Loucy (cell line): Measurements from ENCODE around the gene SLC4A1.

ENCODE experiments used
- H2AFZ ChIP-seq: fragments of 200-600 bp; sonication (generic); 2 replicates; pipeline ENCODE4 v1.6.0; 2016; ENCODE audit warnings: antibody characterized with exemption, mild to moderate bottlenecking, low read length, moderate library complexity
- H3F3A ChIP-seq: fragments of 200-600 bp; 2 replicates; pipeline ENCODE4 v1.6.0; 2016; ENCODE audit warnings: antibody characterized with exemption, low read depth, mild to moderate bottlenecking
- H3K27me3 ChIP-seq: fragments of 200-600 bp; sonication (generic); 2 replicates; pipeline ENCODE4 v1.6.1; 2014; ENCODE audit warnings: low read length, mild to moderate bottlenecking; ENCODE audit not compliant: insufficient read depth, poor library complexity, severe bottlenecking
- H3K36me3 ChIP-seq: fragments of 200-600 bp; sonication (generic); 2 replicates; pipeline ENCODE4 v1.6.1; 2016; ENCODE audit warnings: low read length; ENCODE audit not compliant: insufficient read depth
- H3K4me1 ChIP-seq: fragments of 200-600 bp; sonication (generic); 2 replicates; pipeline ENCODE4 v1.5.1; 2014; ENCODE audit warnings: low read length, mild to moderate bottlenecking; ENCODE audit not compliant: insufficient read depth, poor library complexity, severe bottlenecking
- H3K4me2 ChIP-seq: fragments of 200-600 bp; sonication (generic); 2 replicates; pipeline ENCODE4 v1.6.0; 2014; ENCODE audit warnings: antibody characterized with exemption, low read length, low read depth, mild to moderate bottlenecking; ENCODE audit not compliant: poor library complexity, severe bottlenecking
- H3K4me3 ChIP-seq: fragments of 200-600 bp; sonication (generic); 2 replicates; pipeline ENCODE4 v1.5.1; 2014; ENCODE audit warnings: low read length, mild to moderate bottlenecking, mixed read lengths; ENCODE audit not compliant: poor library complexity, severe bottlenecking
- H3K79me2 ChIP-seq: fragments of 200-600 bp; sonication (generic); 2 replicates; pipeline ENCODE4 v1.6.1; 2014; ENCODE audit warnings: low read length; ENCODE audit not compliant: insufficient read depth
- H3K9ac ChIP-seq: fragments of 200-600 bp; sonication (generic); 2 replicates; pipeline ENCODE4 v1.6.0; 2014; ENCODE audit warnings: mild to moderate bottlenecking, low read depth, low read length, moderate library complexity; ENCODE audit not compliant: poor library complexity, severe bottlenecking
- H3K9me2 ChIP-seq: fragments of 200-600 bp; sonication (generic); replicated peaks from 2 replicates; pipeline ENCODE4 v1.6.1; 2016; ENCODE audit warnings: low read depth, low read length, mixed read lengths
- H3K9me3 ChIP-seq: fragments of 200-600 bp; sonication (generic); 2 replicates; pipeline ENCODE4 v1.6.1; 2014; ENCODE audit warnings: mild to moderate bottlenecking, antibody characterized with exemption, low read length, low read depth; ENCODE audit not compliant: insufficient read depth
- H4K20me1 ChIP-seq: fragments of 200-600 bp; sonication (generic); 2 replicates; pipeline ENCODE4 v1.6.0; 2014; ENCODE audit warnings: antibody characterized with exemption, low read length, mild to moderate bottlenecking; ENCODE audit not compliant: insufficient read depth, poor library complexity, severe bottlenecking
- EZH2phosphoT487 ChIP-seq: fragments of 200-600 bp; IDR thresholded peaks from 2 replicates; pipeline ENCODE4 v1.6.1; 2018; ENCODE audit warnings: antibody characterized with exemption, mild to moderate bottlenecking, moderate library complexity, borderline replicate concordance
- TF ChIP-seq, protein P1 (sequence below): fragments of 200-600 bp; sonication (generic); conservative IDR thresholded peaks from 2 replicates; pipeline ENCODE4 v1.5.1; 2014; ENCODE audit warnings: mild to moderate bottlenecking, antibody characterized with exemption, low read length

The SLC4A1 gene

DNA sequence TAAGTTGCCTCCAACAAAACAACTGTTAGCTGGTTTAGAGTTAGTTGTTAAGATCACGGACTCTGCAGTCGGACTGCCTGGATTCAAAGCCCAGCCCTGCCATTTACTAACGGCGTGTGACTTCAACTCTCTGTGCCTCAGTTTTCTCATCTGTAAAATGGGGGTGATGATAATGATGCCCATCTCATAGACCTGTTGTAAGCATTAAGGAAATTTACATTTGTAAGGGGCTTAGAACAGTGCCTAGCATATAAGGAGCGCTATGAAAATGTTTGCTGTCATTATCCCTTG lies 825 bp downstream of the SLC4A1 start:
- Histone ChIP-seq H3K9ac (no peak overlapping the region), H3K4me3 (no peak overlapping the region), H3K79me2 (no peaks in the 10 kb centered on the region), H2AFZ (no peak overlapping the region), H4K20me1 (no peaks in the 10 kb centered on the region), H3K36me3 (no peaks in the 10 kb centered on the region), H3F3A (no peaks in the 10 kb centered on the region), H3K9me3 (no peaks in the 10 kb centered on the region), H3K4me1 (no peaks in the 10 kb centered on the region), H3K4me2 (no peak overlapping the region), H3K9me2 (no peaks in the 10 kb centered on the region), H3K27me3 (no peaks in the 10 kb centered on the region)
- no peak for TF ChIP-seq EZH2phosphoT487
- TF ChIP-seq, protein P1, sequence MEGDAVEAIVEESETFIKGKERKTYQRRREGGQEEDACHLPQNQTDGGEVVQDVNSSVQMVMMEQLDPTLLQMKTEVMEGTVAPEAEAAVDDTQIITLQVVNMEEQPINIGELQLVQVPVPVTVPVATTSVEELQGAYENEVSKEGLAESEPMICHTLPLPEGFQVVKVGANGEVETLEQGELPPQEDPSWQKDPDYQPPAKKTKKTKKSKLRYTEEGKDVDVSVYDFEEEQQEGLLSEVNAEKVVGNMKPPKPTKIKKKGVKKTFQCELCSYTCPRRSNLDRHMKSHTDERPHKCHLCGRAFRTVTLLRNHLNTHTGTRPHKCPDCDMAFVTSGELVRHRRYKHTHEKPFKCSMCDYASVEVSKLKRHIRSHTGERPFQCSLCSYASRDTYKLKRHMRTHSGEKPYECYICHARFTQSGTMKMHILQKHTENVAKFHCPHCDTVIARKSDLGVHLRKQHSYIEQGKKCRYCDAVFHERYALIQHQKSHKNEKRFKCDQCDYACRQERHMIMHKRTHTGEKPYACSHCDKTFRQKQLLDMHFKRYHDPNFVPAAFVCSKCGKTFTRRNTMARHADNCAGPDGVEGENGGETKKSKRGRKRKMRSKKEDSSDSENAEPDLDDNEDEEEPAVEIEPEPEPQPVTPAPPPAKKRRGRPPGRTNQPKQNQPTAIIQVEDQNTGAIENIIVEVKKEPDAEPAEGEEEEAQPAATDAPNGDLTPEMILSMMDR, result no peak

DNA sequence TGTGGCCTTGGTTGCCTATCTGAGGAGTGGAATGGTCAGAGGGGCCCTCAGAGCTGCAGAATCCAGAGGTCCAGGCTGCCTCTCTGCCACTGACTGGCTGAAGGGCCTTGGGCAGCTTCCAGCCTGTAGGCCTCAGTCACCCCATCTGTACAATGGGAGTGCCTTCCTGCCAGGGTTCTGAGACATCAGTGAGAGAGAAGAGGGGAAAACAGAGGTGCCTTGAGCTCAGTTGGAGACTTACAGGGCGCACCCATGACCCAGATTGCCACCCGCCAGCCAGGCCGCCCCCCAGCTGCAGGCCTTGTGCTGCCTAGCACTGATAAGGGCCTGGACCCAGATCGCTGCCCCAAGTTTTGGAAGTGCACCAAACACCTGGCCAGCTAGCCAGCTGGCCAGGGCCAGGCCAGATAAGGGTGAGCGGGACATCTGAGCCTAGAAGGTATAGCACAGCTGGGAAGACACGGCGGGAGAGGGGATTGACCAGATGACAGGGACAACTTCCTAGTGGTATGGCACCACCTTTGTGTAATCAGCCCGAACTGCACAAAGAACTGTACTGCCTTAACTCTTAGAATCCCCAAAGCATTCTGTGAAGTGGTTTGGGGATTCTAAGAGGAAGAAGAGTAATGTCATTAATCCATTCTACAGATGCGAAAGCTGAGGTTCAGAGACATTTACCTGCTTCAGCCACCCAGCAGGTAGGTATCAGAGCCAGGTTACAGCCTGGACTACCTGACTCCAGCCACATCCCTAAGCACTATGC lies 1.4 kb downstream of the SLC4A1 start:
- H3K4me2 ChIP-seq, result no peak overlapping the region
- no peaks in the 10 kb centered on the region for H3K9me2 ChIP-seq
- H3K4me1 ChIP-seq, result no peaks in the 10 kb centered on the region
- H3F3A ChIP-seq, result no peaks in the 10 kb centered on the region
- H3K79me2 ChIP-seq, result no peaks in the 10 kb centered on the region
- H3K9me3 ChIP-seq, result no peaks in the 10 kb centered on the region
- H3K36me3 ChIP-seq, result no peaks in the 10 kb centered on the region
- TF ChIP-seq, protein P1, result no peak; the same call in 1 of the 2 replicates
- H2AFZ ChIP-seq, result no peak overlapping the region
- H3K9ac ChIP-seq, result no peak overlapping the region
- no peaks in the 10 kb centered on the region for H3K27me3 ChIP-seq
- H3K4me3 ChIP-seq, result no peak overlapping the region
- no peaks in the 10 kb centered on the region for H4K20me1 ChIP-seq

DNA sequence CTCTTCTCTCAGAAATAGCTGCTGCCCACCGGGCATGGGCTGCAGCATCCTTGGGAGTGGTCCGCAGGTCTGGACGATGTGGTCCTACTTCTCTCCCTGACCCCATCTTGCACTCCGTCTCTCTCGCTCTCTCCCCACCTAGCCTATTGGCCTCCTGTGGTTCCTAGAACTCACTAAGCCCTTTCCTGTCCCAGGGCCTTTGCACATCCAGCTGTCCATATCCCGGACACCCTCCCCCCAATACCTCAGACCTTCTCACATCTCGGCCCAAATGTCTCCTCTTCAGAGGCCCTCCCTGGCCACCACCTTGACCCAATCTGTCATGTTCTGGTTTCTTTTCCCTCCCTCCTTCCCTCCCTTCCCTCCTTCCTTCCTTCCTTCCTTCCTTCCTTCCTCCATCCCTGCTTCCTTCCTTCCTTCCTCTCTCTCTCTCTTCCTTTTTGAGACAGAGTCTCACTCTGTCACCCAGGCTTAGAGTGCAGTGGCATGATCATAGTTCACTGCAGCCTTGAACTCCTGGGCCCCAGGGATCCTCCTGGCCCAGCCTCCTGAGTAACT lies 4.5 kb downstream of the SLC4A1 start:
- H3K9me3 ChIP-seq, result no peaks in the 10 kb centered on the region
- no peaks in the 10 kb centered on the region for H3K9me2 ChIP-seq
- no peaks in the 10 kb centered on the region for H3K36me3 ChIP-seq
- no peaks in the 10 kb centered on the region for H3K79me2 ChIP-seq
- H2AFZ ChIP-seq, result no peak overlapping the region
- no peak overlapping the region for H3K4me3 ChIP-seq
- no peaks in the 10 kb centered on the region for H4K20me1 ChIP-seq
- TF ChIP-seq, protein P1, result no peak
- no peak for TF ChIP-seq EZH2phosphoT487
- no peaks in the 10 kb centered on the region for H3K27me3 ChIP-seq
- H3F3A ChIP-seq, result no peaks in the 10 kb centered on the region
- no peak overlapping the region for H3K4me2 ChIP-seq
- H3K9ac ChIP-seq, result no peak overlapping the region
- H3K4me1 ChIP-seq, result no peaks in the 10 kb centered on the region
